Stimulated activated CD4-positive, alpha-beta T cell treated with anti-CD3 and anti-CD28 coated beads, Interleukin-4, amount 100 ng/mL, for 1 hour (primary cell): Measurements from ENCODE around the gene TUBGCP6.
"Not testable (repeated sequence)": the region's sequence is repeated elsewhere in the genome, so short reads cannot be mapped to it uniquely, and the experiment has no call there.

Source experiments
- DNase-seq: peaks from one replicate; pipeline ENCODE4 v3.0.0-alpha.2; 2020

The TUBGCP6 gene

GRCh38 chr22:50280022-50280707, 35.3 kb upstream of the TUBGCP6 start:
- DNase-seq = no peak

GRCh38 chr22:50278956-50279619, 34.3 kb upstream of the TUBGCP6 start:
- no peak for DNase-seq

GRCh38 chr22:50278461-50278860, 33.6 kb upstream of the TUBGCP6 start:
- no peak for DNase-seq

GRCh38 chr22:50277761-50278160, 32.9 kb upstream of the TUBGCP6 start:
- no peak for DNase-seq

GRCh38 chr22:50276143-50276542, 31.3 kb upstream of the TUBGCP6 start:
- DNase-seq = peak; percentile 28

GRCh38 chr22:50275181-50276055, 30.6 kb upstream of the TUBGCP6 start:
- no peak for DNase-seq

- no peak for DNase-seq
These were observed 29.9 kb upstream of the TUBGCP6 start for GRCh38 chr22:50274771-50275170.

GRCh38 chr22:50274311-50274710, 29.5 kb upstream of the TUBGCP6 start:
- peak; percentile 46 for DNase-seq

- not testable (repeated sequence) for DNase-seq
These were observed 29.0 kb upstream of the TUBGCP6 start for GRCh38 chr22:50273781-50274180.

- not testable (repeated sequence) for DNase-seq
These were observed 28.5 kb upstream of the TUBGCP6 start for GRCh38 chr22:50273352-50273751.

GRCh38 chr22:50272044-50272802, 27.4 kb upstream of the TUBGCP6 start:
- DNase-seq = no peak

GRCh38 chr22:50271519-50271970, 26.7 kb upstream of the TUBGCP6 start:
- peak; percentile 66 for DNase-seq

GRCh38 chr22:50270666-50271394, 26.0 kb upstream of the TUBGCP6 start:
- DNase-seq = peak; percentile 72

GRCh38 chr22:50269970-50270665, 25.3 kb upstream of the TUBGCP6 start, which contains the start of gene MAPK11:
MAPK11 (minus strand) TSS chr22:50270380; CDS start chr22:50270292, 88 bp downstream.
- peak; percentile 75 for DNase-seq

- DNase-seq = no peak
These were observed 24.7 kb upstream of the TUBGCP6 start for GRCh38 chr22:50269573-50269969.

GRCh38 chr22:50268655-50269113, 23.9 kb upstream of the TUBGCP6 start:
- no peak for DNase-seq

GRCh38 chr22:50267591-50268390, 23.0 kb upstream of the TUBGCP6 start:
- peak; percentile 64 for DNase-seq

GRCh38 chr22:50266994-50267393, 22.2 kb upstream of the TUBGCP6 start:
- DNase-seq = no peak

GRCh38 chr22:50264946-50265669, 20.3 kb upstream of the TUBGCP6 start:
- DNase-seq = no peak
